Psoas muscle (tissue), 8 donors: Measurements from ENCODE around the gene COL4A2. TPM values are rescaled to one million over a fixed set of nuclear protein-coding genes. Genes with fewer than 3 reads are reported as not detected.

Experiments used
- ATAC-seq, 4 donors: fragments of 200-7000 bp; cut with Tn5 transposase; one replicate each; pipeline ENCODE4 v1.9.1; 2020; ENCODE audit warnings: moderate library complexity in 3 of 4, mild to moderate bottlenecking in 2 of 4
- DNase-seq, 2 donors: peaks; one replicate each; pipeline ENCODE4 v3.0.0-alpha.2; 2020
- H3K27ac ChIP-seq: fragments of 200-600 bp; one replicate; pipeline ENCODE4 v1.8.0; 2022
- H3K27me3 ChIP-seq, 3 donors: fragments of 200-600 bp in 1 of 3; one replicate each; pipeline versions ENCODE4 v1.6.1 to v1.8.0; 2013 to 2022; ENCODE audit warnings: low read length in 2 of 3, mild to moderate bottlenecking in 2 of 3, moderate library complexity in 1 of 3; ENCODE audit not compliant: insufficient read depth in 3 of 3
- H3K36me3 ChIP-seq, 2 donors: fragments of 200-600 bp in 1 of 2; one replicate each; pipeline versions ENCODE4 v1.6.1 to v1.8.0; 2013 to 2022; ENCODE audit warnings: low read depth in 1 of 2, mild to moderate bottlenecking in 1 of 2, moderate library complexity in 1 of 2; ENCODE audit not compliant: insufficient read depth in 1 of 2
- H3K4me1 ChIP-seq: fragments of 200-600 bp; one replicate; pipeline ENCODE4 v1.8.0; 2022
- H3K4me3 ChIP-seq: fragments of 200-600 bp; one replicate; pipeline ENCODE4 v1.8.0; 2022; ENCODE audit warnings: mild to moderate bottlenecking
- H3K9me3 ChIP-seq: fragments of 200-600 bp; one replicate; pipeline ENCODE4 v1.8.0; 2022
- WGBS, 3 donors: extraction: QIAGEN DNeasy Blood & Tissue Kit; methylation state at CpG; one replicate each; pipeline versions ENCODE4 v1.1.6 to v1.1.7; 2013; 5-methylcytosine and 5-hydroxymethylcytosine counted together
- intact Hi-C, 2 donors: fragments of 100-400 bp; cut with DNase I; formaldehyde crosslinking; loops; one replicate each; pipeline versions ENCODE4 v1.11.0 to v1.14.2; 2022
- polyA plus RNA-seq, 3 donors: library from polyadenylated mRNA; stranded (reverse); fragments of 200-250 nt; gene quantifications; one replicate each; pipeline ENCODE4 v1.2.3, GENCODE V29; 2013
- total RNA-seq, 4 donors: library from RNA; stranded (reverse); fragmentation: NEBNext Ultra II Directional in 2 of 4; extraction: Animal tissue kit (Norgen Biotek cat#: 25700) in 2 of 4; gene quantifications; one replicate each; pipeline versions ENCODE4 v1.2.1 to v1.2.4, GENCODE V29; 2021 to 2023
- TF ChIP-seq, protein P1 (sequence below): fragments of 200-600 bp; IDR thresholded peaks from one replicate; pipeline ENCODE4 v1.8.0; 2022; ENCODE audit warnings: antibody characterized with exemption
- donor health status: healthy with polysubstance abuse.
- donor health status: DM: no; HTN: no; CAD: no; lungs with moderate emphysema.
- donor health status: Bipolar disorder and iron deficiency.
- donor health status: healthy.
- donor health status: DM: yes; HTN: yes; CAD: no.
- donor health status: DM: no; HTN: no; CAD: no.
- donor health status: DM: no; HTN: no; CAD: no.
- donor health status: DM: yes; HTN: yes; CAD: no.

COL4A2 gene
- total and polyA plus RNA-seq, 7 donors, result 25.8 to 84.5 (median 57.8) TPM

DNA sequence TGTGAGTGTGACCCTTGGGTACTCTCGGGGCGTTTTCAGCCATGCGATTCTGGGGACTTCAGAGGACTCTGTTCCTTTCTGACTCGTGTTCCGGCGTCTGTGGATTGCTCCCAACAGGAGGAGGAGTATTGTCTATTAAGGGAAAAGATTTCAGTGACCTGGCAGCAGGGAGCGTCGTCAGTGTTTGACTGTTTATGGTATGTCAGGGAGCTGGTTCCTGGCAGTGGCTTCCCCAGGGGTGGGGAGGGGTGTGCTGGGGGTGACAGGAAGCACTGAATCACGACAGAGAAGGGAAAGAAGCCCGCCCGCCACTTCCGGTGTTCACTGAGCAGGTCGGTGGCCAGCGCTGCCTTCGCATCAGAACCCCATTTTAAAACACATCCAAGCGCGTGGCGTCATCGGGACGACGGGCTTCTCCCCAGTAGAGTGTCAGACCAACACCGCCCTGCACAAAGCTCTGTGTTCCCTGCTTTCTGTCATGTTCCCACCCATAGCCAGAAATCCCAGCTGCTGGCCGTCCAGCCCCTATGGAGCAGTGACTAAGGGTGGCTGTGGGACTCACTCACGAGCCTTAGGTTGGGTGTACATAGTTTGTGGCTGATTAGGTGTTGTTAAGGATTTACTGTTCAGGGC is 33.8 kb downstream of the COL4A2 start:
- intact Hi-C loops, result no loop called here
- Histone ChIP-seq H3K9me3 (no peaks in the 10 kb centered on the region), H3K27ac (peak overlapping the region; percentile 73)

DNA sequence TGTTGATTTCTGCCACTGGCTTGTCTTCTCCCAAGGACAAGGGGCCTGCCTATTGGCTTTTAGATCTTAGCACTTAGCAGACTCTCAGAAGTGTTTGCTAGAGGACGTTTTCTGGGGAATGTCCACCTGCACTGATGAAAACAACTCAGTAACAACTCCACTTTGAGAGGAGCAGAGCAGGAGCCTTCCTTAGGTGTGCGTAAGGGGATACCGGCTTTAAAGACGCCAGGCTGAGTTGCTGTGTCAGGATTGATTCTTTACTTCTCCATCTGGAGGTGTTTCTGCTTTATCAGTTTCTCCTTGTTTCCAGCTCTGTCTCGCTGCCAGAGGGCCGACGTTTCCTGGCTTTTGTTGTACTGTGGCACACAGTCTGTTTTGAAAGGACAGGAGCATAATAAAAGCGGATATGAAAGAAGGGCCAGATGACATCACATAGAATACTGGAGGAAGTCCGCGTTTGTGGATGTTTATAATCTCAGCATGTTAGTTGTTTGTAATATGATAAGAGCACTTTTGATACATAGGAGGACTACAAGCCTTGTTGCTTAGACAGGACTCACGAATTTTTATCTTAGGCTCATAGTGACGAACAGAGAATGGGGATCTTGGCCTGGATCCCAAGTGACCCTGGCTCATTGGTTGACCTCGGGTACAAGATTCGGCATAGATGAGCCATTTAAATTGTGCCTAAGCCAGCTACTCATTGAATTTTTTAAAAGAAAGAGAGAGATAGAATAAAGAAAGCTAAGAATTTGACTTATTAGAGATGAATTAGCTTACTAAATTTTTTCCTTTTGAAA is 34.6 kb downstream of the COL4A2 start:
- Histone ChIP-seq H3K27me3 (peaks cover 0 to 21% (median 5%) of the 10 kb centered on the region in 3 donors), H3K4me3 (peak overlapping the region; percentile 3), H3K36me3 (no peaks in the 10 kb centered on the region), H3K27ac (peak overlapping the region; percentile 73), H3K9me3 (no peaks in the 10 kb centered on the region), H3K4me1 (peaks cover 27% of the 10 kb centered on the region)
- no peak for DNase-seq
- intact Hi-C loops, result no loop called here
- TF ChIP-seq, protein P1, sequence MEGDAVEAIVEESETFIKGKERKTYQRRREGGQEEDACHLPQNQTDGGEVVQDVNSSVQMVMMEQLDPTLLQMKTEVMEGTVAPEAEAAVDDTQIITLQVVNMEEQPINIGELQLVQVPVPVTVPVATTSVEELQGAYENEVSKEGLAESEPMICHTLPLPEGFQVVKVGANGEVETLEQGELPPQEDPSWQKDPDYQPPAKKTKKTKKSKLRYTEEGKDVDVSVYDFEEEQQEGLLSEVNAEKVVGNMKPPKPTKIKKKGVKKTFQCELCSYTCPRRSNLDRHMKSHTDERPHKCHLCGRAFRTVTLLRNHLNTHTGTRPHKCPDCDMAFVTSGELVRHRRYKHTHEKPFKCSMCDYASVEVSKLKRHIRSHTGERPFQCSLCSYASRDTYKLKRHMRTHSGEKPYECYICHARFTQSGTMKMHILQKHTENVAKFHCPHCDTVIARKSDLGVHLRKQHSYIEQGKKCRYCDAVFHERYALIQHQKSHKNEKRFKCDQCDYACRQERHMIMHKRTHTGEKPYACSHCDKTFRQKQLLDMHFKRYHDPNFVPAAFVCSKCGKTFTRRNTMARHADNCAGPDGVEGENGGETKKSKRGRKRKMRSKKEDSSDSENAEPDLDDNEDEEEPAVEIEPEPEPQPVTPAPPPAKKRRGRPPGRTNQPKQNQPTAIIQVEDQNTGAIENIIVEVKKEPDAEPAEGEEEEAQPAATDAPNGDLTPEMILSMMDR, result no peak
- peak in 2 of 4 donors; percentile 9 to 18 for ATAC-seq
- 39 to 47% (median 43%) methylated on average over 14 of the region's 14 CpGs for WGBS, 3 donors

More for the DNA sequence above, 33.8 kb downstream of the COL4A2 start:
- WGBS, 3 donors, result 41 to 51% (median 49%) methylated on average over 24 of the region's 24 CpGs
- peak; percentile 41 to 80 (median 68) for ATAC-seq
- DNase-seq, result peak; percentile 80 to 87
- TF ChIP-seq, protein P1, result no peak
- H3K4me1 ChIP-seq, result peaks cover 27% of the 10 kb centered on the region
- peak overlapping the region; percentile 25 for H3K4me3 ChIP-seq
- H3K36me3 ChIP-seq, result no peaks in the 10 kb centered on the region
- peaks cover 0 to 18% (median 5%) of the 10 kb centered on the region in 3 donors for H3K27me3 ChIP-seq

DNA sequence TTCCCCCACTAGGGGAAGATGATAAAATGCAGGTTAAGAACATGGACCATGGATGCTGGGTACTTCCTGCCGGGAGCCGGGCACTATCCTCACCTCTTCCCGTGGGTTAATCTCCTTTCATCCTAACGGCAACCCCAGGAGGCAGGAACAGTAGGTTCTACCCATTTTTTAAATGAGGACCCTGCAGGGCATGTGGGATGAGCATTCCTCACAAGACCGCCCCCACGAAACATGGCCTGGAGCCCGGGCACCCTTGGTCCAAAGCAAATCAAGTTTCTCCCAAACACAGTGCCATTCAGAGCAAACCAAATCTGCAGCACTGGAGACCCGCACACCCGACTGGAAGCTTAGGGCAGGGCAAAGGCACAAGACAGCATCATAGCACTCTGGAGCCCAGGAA is 35.4 kb downstream of the COL4A2 start:
- Histone ChIP-seq H3K4me3 (no peak overlapping the region), H3K27me3 (peaks cover 0 to 18% (median 5%) of the 10 kb centered on the region in 3 donors), H3K36me3 (no peaks in the 10 kb centered on the region), H3K27ac (no peak overlapping the region), H3K9me3 (no peaks in the 10 kb centered on the region), H3K4me1 (peaks cover 30% of the 10 kb centered on the region)
- intact Hi-C loops, result no loop called here
- DNase-seq (no peak), ATAC-seq (no peak)
- TF ChIP-seq, protein P1, result no peak
- WGBS, 3 donors, result 80 to 82% (median 82%) methylated on average over 9 of the region's 9 CpGs

DNA sequence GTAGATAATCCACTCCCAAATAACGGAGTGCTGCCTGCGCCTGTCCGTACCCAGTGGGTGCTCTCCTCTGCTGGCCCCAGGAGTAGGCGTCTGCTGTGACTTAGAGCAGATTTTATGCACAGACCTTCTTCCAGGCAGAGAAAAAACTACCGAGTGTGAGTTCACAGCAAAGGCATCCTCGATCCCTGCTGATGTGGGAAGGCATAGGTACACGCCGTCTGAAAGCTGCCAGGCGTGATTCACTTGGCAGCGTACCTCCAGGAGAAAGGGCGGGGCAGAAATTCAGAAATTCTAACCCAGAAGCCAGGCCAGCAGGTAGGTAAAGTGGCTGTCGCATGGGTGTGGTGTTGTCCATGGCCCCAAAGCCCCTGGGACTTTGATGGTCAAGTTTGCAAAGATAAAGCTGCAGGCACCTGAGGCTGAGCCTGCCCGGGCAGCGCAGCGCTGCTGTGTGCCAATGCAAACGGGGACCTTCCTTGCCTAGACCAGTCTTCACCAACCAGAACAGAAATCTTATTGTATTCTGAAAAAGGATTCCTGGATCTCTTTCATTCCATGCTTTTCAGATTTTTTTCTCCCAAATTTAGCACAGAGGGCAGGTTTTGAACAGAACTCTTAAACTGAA is 36.3 kb downstream of the COL4A2 start:
- TF ChIP-seq, protein P1, result no peak
- Histone ChIP-seq H3K4me1 (peaks cover 31% of the 10 kb centered on the region), H3K9me3 (no peaks in the 10 kb centered on the region), H3K36me3 (no peaks in the 10 kb centered on the region), H3K4me3 (no peak overlapping the region), H3K27ac (no peak overlapping the region), H3K27me3 (peaks cover 0 to 17% (median 5%) of the 10 kb centered on the region in 3 donors)
- no peak for ATAC-seq
- WGBS, 3 donors, result 81 to 87% (median 86%) methylated on average over 16 of the region's 16 CpGs
- DNase-seq, result no peak
- intact Hi-C loops, result no loop called here
